ENCODE measurements around the gene LHFPL4.

Gene LHFPL4

DNA sequence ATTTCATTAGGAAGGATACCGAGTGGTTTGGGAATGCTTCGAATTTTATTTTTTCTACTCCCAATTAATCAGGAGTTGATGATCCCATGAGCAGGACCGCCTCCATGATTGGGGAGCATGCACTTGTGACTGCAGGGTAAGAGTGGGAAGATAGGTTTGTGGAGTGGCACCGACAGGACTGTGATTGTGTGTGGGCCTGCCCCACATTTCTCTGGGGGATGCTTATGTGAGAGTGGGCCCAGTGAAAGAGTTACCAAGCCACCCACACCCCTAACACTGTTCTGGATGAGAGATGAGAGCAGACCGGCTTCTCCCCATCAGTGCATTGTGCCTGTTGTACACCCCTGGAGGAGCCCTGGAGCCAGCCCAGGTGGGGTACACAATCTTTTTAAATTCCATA lies 76.7 kb downstream of the LHFPL4 start:
- DNase-seq (ENCODE audit: low read depth in 3 of 3, low spot score in 1 of 3): no peak

DNA sequence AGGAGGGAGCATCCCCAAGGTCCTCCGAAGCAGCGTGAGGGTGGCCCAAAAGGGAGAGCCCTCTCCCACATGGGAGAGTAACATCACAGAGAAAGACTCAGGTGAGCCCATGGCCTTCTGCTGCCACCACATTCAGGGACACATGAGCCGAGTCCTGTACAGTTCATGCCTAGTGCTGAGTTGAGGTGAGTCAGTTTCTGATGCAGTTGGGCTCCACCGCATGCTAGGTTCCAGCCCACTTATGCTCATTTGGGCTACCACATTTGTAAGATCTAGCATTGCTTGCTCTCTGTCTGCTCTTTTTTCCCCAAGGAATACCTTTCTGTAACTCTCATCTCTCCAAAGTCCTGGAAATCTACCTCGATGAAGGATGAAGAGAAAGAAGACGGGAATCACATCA lies 79.1 kb downstream of the LHFPL4 start:
- no peak for DNase-seq (ENCODE audit: low read depth in 3 of 3, low spot score in 1 of 3)

GRCh38 chr3:9473496-9474065 lies 80.0 kb downstream of the LHFPL4 start:
- no peak for DNase-seq (ENCODE audit: low read depth in 3 of 3, low spot score in 1 of 3)

- no peak for DNase-seq (ENCODE audit: low read depth in 3 of 3, low spot score in 1 of 3)
These were observed 83.6 kb downstream of the LHFPL4 start for GRCh38 chr3:9469986-9470385.

- no peak for DNase-seq (ENCODE audit: low read depth in 3 of 3, low spot score in 1 of 3)
These were observed 85.2 kb downstream of the LHFPL4 start for GRCh38 chr3:9468460-9468859.

- DNase-seq (ENCODE audit: low read depth in 3 of 3, low spot score in 1 of 3): no peak
These were observed 86.2 kb downstream of the LHFPL4 start for GRCh38 chr3:9467451-9467850.

DNA sequence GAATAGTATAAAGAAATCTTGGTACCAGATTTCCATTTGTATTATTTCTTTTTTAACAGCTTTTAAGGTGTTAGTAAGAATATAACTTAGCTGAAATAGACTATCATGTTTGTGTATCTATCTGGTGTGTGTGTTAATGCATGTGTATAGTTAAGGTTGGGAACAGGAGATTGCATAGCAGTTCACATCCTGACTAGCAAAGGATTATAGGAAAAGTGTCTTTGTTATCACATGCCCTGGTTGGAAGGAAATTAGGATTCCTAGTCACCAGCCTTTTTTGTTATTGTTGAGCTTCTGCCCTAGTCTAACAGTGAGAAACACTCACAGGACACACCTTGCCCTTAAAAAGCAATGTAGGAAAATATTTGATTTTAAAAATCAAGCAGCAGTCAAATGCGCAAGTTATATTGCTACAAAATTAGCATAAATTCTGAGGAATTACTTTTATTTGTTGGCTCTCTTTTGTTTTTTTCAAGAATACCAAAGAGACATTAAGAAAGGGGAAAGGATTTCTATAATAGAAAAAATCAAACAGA lies 98.0 kb downstream of the LHFPL4 start:
- no peak for DNase-seq (ENCODE audit: low read depth in 3 of 3, low spot score in 1 of 3)

- no peak for DNase-seq (ENCODE audit: low read depth in 3 of 3, low spot score in 1 of 3)
These were observed 101.2 kb downstream of the LHFPL4 start for GRCh38 chr3:9452417-9452816.

GRCh38 chr3:9450991-9451390 lies 102.6 kb downstream of the LHFPL4 start:
- DNase-seq (ENCODE audit: low read depth in 3 of 3, low spot score in 1 of 3): no peak

DNA sequence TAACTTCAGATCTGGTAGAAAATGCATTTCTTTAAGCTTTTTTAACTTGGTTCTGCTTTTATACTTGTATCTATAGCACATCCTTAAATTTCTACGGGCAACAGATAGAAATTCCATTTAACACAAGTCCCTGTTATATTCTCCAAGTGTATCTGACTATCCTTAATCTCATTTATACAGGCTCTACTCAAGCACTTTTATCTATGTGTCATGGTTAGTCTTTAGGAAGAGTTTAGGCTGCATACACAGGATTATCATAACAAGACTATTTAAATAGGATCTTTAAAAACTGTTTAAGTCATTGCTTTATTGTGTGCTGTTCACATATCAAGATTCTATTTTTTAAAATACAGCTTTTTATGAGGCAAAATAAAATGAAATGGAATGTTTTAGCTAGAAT lies 103.5 kb downstream of the LHFPL4 start:
- DNase-seq (ENCODE audit: low read depth in 3 of 3, low spot score in 1 of 3): no peak

GRCh38 chr3:9448643-9449042 lies 105.0 kb downstream of the LHFPL4 start:
- DNase-seq (ENCODE audit: low read depth in 3 of 3, low spot score in 1 of 3): no peak

Data from stimulated activated CD4-positive, alpha-beta T cell treated with anti-CD3 and anti-CD28 coated beads, TNF-alpha, amount 100 ng/mL, for 1 hour (primary cell).